Hepatocyte (in vitro differentiated cells): ENCODE measurements around the gene DOCK8.

Experiments used
- CTCF ChIP-seq: fragments of 200-600 bp; sonication (generic); IDR thresholded peaks from 2 replicates; pipeline ENCODE4 v1.5.1; 2016; ENCODE audit warnings: antibody characterized with exemption, mild to moderate bottlenecking; ENCODE audit not compliant: poor library complexity
- EZH2 ChIP-seq: fragments of 200-600 bp; sonication (generic); IDR thresholded peaks from 2 replicates; pipeline ENCODE4 v1.6.1; 2016; ENCODE audit warnings: antibody characterized with exemption, mild to moderate bottlenecking, borderline replicate concordance
- EZH2phosphoT487 ChIP-seq: fragments of 200-600 bp; sonication (generic); IDR thresholded peaks from one replicate; pipeline ENCODE4 v1.6.1; 2018; ENCODE audit warnings: antibody characterized with exemption, mild to moderate bottlenecking, low read depth, moderate library complexity; ENCODE audit not compliant: unreplicated experiment, severe bottlenecking

DNA sequence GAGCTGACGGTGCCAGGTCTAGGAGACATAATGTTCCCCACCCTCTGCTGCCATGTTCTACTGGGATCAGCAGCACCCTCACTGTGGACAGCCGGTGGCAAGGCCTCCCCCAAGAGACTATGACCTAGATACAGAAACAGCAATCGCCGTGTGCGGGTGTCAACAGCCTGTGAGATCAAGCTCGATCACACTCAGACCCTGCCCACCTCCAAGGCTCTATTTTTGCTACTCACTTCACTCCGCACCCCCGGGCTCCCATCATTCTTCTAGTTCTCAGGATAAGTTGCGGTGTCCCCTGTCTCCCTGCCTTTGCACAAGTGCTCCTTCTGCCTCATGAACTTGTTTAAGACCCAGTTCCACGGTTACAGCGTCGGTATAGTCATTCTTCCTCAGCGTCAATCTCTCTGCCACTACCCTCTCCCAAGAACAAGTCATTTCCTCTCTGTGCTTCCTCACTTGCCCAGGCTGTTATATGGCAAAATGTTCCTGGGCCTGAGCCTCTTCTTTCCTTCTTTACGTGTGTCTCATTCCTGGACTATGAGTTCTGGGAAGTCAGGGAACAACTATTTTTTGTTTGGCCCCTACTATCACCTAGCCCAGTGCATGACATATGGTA is 5.4 kb upstream of the DOCK8 start:
- no peak for TF ChIP-seq CTCF
- no peak for TF ChIP-seq EZH2
- TF ChIP-seq EZH2phosphoT487: no peak
